ENCODE data around the gene LALBA.
"Not testable (repeated sequence)": the region's sequence is repeated elsewhere in the genome, so short reads cannot be mapped to it uniquely, and the experiment has no call there.

The LALBA gene

GRCh38 chr12:48569946-48570345 is at the start of gene LALBA:
Gene LALBA, minus strand, starts transcription at chr12:48570046. Its CDS starts 26 bp downstream, at chr12:48570020.
- DNase-seq (ENCODE audit: low read depth) = no peak

GRCh38 chr12:48618541-48618940 is 48.7 kb upstream of the LALBA start:
- DNase-seq (ENCODE audit: low read depth) = peak; percentile 74

GRCh38 chr12:48615681-48616080 is 45.8 kb upstream of the LALBA start:
- DNase-seq (ENCODE audit: low read depth) = no peak

DNA sequence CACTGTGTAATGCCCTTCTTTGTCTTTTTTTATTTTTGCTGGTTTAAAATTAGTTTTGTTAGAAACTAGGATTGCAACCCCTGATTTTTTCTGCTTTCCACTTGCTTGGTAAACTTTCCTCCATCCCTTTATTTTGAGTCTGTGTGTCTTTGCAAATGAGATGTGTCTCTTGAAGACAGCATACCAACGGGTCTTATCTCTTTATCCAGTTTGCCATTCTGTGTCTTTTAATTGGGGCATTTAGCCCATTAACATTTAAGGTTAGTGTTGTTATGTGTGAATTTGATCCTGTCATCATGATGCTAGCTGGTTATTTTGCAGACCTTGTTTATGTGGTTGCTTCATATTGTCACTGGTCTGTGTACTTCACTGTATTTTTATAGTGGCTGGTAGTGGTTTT is 43.5 kb upstream of the LALBA start:
- DNase-seq (ENCODE audit: low read depth) = no peak

GRCh38 chr12:48602192-48602989 is 32.5 kb upstream of the LALBA start:
- no peak for DNase-seq (ENCODE audit: low read depth)

- DNase-seq (ENCODE audit: low read depth) = no peak
Measured at GRCh38 chr12:48601013-48601756, 31.3 kb upstream of the LALBA start.

GRCh38 chr12:48600552-48600951 is 30.7 kb upstream of the LALBA start:
- DNase-seq (ENCODE audit: low read depth) = no peak

- no peak for DNase-seq (ENCODE audit: low read depth)
Measured at GRCh38 chr12:48592591-48593086, 22.8 kb upstream of the LALBA start.

- DNase-seq (ENCODE audit: low read depth) = no peak
Measured at GRCh38 chr12:48586361-48586760, 16.5 kb upstream of the LALBA start.

DNA sequence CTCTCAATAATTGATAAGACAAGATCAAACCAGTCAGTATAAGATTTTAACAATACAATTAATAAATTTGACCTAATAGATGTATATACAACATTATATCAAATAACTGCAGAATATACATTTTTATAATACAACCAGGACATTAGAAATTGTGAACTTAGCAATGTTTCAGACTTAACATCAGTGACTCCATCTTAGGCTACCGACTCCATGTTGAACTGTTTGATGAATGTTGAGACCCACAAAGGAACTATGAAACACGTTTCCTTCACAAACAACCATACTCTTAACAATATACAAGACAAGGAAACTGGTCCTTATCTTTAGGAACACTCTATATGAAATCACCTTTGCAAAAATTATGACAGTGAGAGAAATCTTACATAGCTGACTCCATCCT is 13.9 kb upstream of the LALBA start:
- no peak for DNase-seq (ENCODE audit: low read depth)

- no peak for DNase-seq (ENCODE audit: low read depth)
Measured at GRCh38 chr12:48580831-48581230, 11.0 kb upstream of the LALBA start.

GRCh38 chr12:48572326-48572725 is 2.5 kb upstream of the LALBA start:
- no peak for DNase-seq (ENCODE audit: low read depth)

DNA sequence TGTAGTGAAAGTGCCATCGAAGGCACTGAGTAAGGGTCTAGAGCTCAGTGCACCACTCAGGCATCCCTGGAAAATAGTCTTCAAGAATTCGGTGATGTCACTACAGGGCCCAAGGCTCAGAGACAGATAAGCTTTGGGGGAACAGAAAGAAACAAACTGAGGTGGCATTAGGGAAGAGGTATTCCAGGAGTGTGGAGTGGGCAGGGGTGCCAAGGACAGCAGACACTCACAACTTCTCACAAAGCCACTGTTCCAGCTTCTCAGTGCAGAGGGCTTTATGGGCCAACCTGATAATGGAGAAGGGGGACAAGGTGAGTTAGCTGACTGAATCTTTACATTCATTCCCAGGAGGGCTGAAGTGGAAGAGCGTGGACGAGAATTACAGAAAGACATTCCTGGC is 2.1 kb downstream of the LALBA start:
- DNase-seq (ENCODE audit: low read depth) = no peak

DNA sequence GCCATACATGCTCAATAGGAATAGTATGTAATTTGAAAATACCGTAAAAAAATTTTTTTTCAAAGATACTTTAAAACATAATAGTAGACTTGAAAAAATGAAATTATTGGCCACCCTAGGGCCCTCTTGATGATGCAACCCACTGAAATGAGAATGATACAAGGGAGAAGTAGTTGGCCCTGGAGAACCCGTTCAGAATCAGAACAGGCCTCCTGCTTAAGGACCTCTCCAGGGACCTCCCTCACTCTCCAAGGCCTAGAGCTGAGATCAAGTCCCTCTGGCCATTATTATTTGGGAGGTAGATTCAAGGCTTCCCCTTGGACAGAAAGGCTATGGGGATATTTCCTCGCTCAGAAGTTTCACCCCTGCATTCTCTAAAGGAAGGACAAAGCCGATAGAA is 11.9 kb downstream of the LALBA start:
- DNase-seq (ENCODE audit: low read depth) = no peak

DNA sequence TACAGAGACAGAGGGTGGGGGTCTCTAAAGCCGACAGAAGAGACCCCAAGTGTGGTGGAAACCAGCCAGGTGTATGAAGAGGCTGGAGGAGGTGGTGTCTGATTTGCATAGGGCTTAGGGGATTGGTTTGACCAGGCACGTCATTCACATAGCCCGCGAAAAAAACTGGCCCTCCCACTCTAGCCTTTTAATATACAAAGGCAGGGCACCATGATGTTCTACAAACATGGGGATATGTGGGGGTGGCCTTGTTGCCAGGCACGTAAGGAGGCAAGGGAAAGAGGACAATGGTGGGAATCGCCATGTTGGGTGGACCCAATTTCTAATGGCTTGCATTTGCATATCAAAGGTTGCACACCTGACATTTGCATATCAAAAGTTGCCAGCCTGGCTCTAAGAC is 13.2 kb downstream of the LALBA start:
- DNase-seq (ENCODE audit: low read depth) = no peak

- not testable (repeated sequence) for DNase-seq (ENCODE audit: low read depth)
Measured at GRCh38 chr12:48553666-48554343, 16.0 kb downstream of the LALBA start.

GRCh38 chr12:48551636-48552035 is 18.2 kb downstream of the LALBA start:
- not testable (repeated sequence) for DNase-seq (ENCODE audit: low read depth)

- not testable (repeated sequence) for DNase-seq (ENCODE audit: low read depth)
Measured at GRCh38 chr12:48547012-48547411, 22.8 kb downstream of the LALBA start.

DNA sequence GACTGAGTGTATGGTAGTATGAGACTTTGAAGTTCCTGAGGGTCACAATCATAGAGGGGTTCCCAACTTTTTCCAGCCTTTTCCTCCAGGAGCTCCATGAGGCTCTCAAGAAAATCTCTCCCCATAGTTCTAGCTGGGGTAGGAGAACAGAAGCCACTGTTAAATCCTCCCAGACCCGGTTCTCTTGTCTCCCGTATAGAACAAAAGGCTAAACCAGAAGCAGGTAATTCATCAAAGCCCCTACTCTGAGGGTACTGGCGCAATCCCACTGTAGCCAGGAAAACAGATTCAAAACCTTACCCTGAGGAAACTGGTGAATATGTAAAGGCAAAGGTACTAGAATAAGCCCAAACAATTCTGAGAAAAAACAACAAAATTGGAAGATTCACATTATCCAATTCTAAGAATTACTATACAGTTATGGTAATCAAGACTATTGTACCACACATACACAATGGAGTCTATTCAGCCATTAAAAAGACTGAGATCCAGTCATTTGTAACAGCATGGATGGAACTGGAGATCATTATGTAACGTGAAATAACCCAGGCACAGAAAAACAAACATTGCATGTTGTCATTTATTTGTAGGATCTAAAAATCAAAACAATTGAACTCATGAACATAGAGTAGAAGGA is 23.9 kb downstream of the LALBA start:
- no peak for DNase-seq (ENCODE audit: low read depth)

DNA sequence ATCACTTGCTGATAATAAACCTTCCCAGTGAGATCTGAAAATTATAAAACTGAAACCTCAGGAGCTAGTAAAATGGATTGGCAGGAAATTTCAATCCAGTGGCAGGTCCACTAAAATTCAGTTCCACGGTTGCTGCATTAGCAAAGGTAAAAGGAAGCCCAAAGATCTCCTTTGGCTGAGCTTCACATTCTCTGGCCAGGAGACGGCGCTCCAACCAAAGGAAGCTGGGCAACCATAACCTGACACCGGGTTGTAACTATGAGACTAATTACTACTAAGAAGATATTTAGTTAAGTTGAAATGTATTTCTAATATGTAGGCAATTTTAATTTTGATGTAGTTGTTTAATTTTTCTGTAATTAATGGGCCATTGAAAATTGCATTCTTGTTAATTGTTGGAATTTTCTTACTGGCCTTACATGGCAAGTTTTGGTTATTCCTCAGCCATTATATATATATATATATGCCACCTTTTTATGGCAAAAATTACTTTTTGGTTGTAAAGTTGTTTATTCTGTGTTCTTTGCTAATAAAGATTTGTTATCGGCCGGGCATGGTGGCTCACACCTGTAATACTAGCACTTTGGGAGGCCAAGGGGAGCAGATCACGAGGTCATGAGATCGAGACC is 27.4 kb downstream of the LALBA start:
- DNase-seq (ENCODE audit: low read depth) = peak; percentile 23

DNA sequence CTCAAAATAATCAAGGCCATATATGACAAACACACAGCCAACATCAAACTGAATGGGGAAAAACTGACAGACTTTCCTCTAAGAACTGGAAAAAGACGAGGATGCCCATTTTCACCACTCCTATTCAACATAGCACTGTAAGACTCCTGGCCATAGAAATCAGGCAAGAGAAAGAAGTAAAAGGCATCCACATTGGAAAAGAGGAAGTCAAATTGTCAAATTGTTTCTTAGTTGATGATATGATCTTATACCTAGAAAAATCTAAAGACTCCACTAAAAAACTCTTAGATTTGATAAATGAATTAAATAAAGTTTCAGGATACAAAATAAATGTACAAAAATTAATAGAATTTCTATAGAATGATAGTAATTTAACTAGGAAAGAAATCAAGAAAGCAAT is 33.2 kb downstream of the LALBA start:
- DNase-seq (ENCODE audit: low read depth) = no peak

GRCh38 chr12:48532601-48533000 is 37.2 kb downstream of the LALBA start:
- DNase-seq (ENCODE audit: low read depth) = no peak

Data from activated T-cell treated with anti-CD3 and anti-CD28 coated beads for 24 hours (primary cell).